HEK293 (cell line): ENCODE results near the gene GPI.
A peak's percentile ranks its signal among the peaks of the same experiment; 100 is the strongest.

ENCODE experiments used
- CTCF ChIA-PET: fragments of 350-600 bp; formaldehyde crosslinking; extraction: SDS; loops from one replicate; lab custom pipeline; 2021; ENCODE audit warnings: antibody characterized with exemption; lab: Yijun Ruan, JAX
- POLR2A ChIA-PET: fragments of 300-600 bp; formaldehyde crosslinking; extraction: SDS; loops from one replicate; lab custom pipeline; 2020; ENCODE audit warnings: antibody characterized with exemption, inconsistent platforms; lab: Yijun Ruan, JAX
- H3K27ac ChIP-seq: fragments of 200-500 bp; sonication (Bioruptor generic); 2 replicates; pipeline ENCODE4 v1.5.1; 2014; ENCODE audit warnings: low read depth, low read length, control low read depth, inconsistent platforms; ENCODE audit errors: extremely low read depth
- H3K36me3 ChIP-seq, 2 experiments: fragments of 200-500 bp in 1 of 2; sonication (Bioruptor generic) in 1 of 2; 1 replicate in 1 of 2; 2 replicates in 1 of 2; pipeline ENCODE4 v1.5.1; 2014 to 2017; ENCODE audit warnings: inconsistent platforms in 2 of 2, low read length in 2 of 2; ENCODE audit not compliant: control insufficient read depth in 2 of 2, insufficient read depth in 1 of 2
- H3K4me1 ChIP-seq: fragments of 200-500 bp; sonication (Bioruptor generic); 2 replicates; pipeline ENCODE4 v1.5.1; 2014; ENCODE audit warnings: mild to moderate bottlenecking, low read length, inconsistent platforms; ENCODE audit not compliant: control insufficient read depth, insufficient read depth
- H3K4me3 ChIP-seq: 2 replicates; pipeline ENCODE4 v1.5.1; 2011; ENCODE audit warnings: low read depth, mild to moderate bottlenecking, control low read depth, low read length, moderate library complexity
- H3K9me3 ChIP-seq: fragments of 200-500 bp; sonication (Bioruptor generic); 2 replicates; pipeline ENCODE4 v1.5.1; 2014; ENCODE audit warnings: low read depth, low read length, inconsistent platforms; ENCODE audit not compliant: control insufficient read depth, insufficient read depth
- IKZF3 ChIP-seq: fragments of 450-650 bp; IDR thresholded peaks from 2 replicates; pipeline ENCODE4 v1.5.0; 2018; ENCODE audit warnings: missing biosample characterization, mild to moderate bottlenecking, missing genetic modification characterization, moderate library complexity
- PRDM2 ChIP-seq: fragments of 450-650 bp; formaldehyde crosslinking; IDR thresholded peaks from 2 replicates; pipeline ENCODE4 v1.5.1; 2016; ENCODE audit warnings: missing biosample characterization, missing genetic modification characterization, borderline replicate concordance
- PRDM6 ChIP-seq: fragments of 450-650 bp; formaldehyde crosslinking; IDR thresholded peaks from 2 replicates; pipeline ENCODE4 v1.5.1; 2017; ENCODE audit warnings: missing biosample characterization, missing genetic modification characterization
- ZBTB1 ChIP-seq: fragments of 450-650 bp; formaldehyde crosslinking; IDR thresholded peaks from 2 replicates; pipeline ENCODE4 v1.5.1; 2016; ENCODE audit warnings: missing biosample characterization, missing genetic modification characterization
- ZFP69B ChIP-seq: fragments of 450-650 bp; formaldehyde crosslinking; IDR thresholded peaks from 2 replicates; pipeline ENCODE4 v1.5.1; 2016; ENCODE audit warnings: missing biosample characterization, missing genetic modification characterization
- ZNF24 ChIP-seq: fragments of 450-650 bp; formaldehyde crosslinking; IDR thresholded peaks from 2 replicates; pipeline ENCODE4 v1.5.1; 2016; ENCODE audit warnings: missing biosample characterization, missing genetic modification characterization
- ZNF266 ChIP-seq: fragments of 450-650 bp; formaldehyde crosslinking; IDR thresholded peaks from 2 replicates; pipeline ENCODE4 v1.5.1; 2016; ENCODE audit warnings: missing biosample characterization, missing genetic modification characterization, low read depth
- ZNF274 ChIP-seq, 2 experiments: fragments of 200-500 bp in 1 of 2; fragments of 450-650 bp in 1 of 2; sonication (Bioruptor generic) in 1 of 2; formaldehyde crosslinking in 1 of 2; IDR thresholded peaks; 2 replicates each; pipeline versions ENCODE4 v1.5.1 to v1.6.1; 2014 to 2016; ENCODE audit warnings: borderline replicate concordance in 1 of 2, inconsistent platforms in 1 of 2, low read length in 1 of 2, missing biosample characterization in 1 of 2, missing genetic modification characterization in 1 of 2
- ZNF501 ChIP-seq: fragments of 450-650 bp; formaldehyde crosslinking; IDR thresholded peaks from 2 replicates; pipeline ENCODE4 v1.5.1; 2016; ENCODE audit warnings: missing biosample characterization, missing genetic modification characterization
- ZNF513 ChIP-seq: fragments of 450-650 bp; IDR thresholded peaks from 2 replicates; pipeline ENCODE4 v1.5.1; 2018; ENCODE audit warnings: missing biosample characterization, missing genetic modification characterization
- ZNF664 ChIP-seq: fragments of 450-650 bp; formaldehyde crosslinking; IDR thresholded peaks from 2 replicates; pipeline ENCODE4 v1.5.1; 2016; ENCODE audit warnings: missing biosample characterization, missing genetic modification characterization
- TF ChIP-seq, protein P1 (sequence below): fragments of 450-650 bp; formaldehyde crosslinking; IDR thresholded peaks from 2 replicates; pipeline ENCODE4 v1.5.1; 2017; ENCODE audit warnings: missing biosample characterization, mild to moderate bottlenecking, missing genetic modification characterization, moderate library complexity
- TF ChIP-seq, protein P2 (sequence below): fragments of 450-650 bp; formaldehyde crosslinking; IDR thresholded peaks from 2 replicates; pipeline ENCODE4 v1.5.1; 2017; ENCODE audit warnings: missing biosample characterization, missing genetic modification characterization

Gene GPI

GRCh38 chr19:34431681-34432402, 66.8 kb downstream of the GPI start:
- H3K4me3 ChIP-seq: no peak overlapping the region
- TF ChIP-seq ZNF24 (tag by site-specific recombination): 0 out of 2 replicates have a peak, but pooled peaks have one; percentile 4
- TF ChIP-seq ZBTB1: 0 out of 2 replicates have a peak, but pooled peaks have one; percentile 30
- TF ChIP-seq ZFP69B (tag by site-specific recombination): no peak
- peak; percentile 46; the same call in 1 of the 2 replicates for TF ChIP-seq PRDM6 (tag by site-specific recombination)
- TF ChIP-seq ZNF664 (tag by site-specific recombination): 0 out of 2 replicates have a peak, but pooled peaks have one; percentile 4
- no peak for TF ChIP-seq ZNF266
- TF ChIP-seq ZNF513: 0 out of 2 replicates have a peak, but pooled peaks have one; percentile 24
- TF ChIP-seq, protein P1, sequence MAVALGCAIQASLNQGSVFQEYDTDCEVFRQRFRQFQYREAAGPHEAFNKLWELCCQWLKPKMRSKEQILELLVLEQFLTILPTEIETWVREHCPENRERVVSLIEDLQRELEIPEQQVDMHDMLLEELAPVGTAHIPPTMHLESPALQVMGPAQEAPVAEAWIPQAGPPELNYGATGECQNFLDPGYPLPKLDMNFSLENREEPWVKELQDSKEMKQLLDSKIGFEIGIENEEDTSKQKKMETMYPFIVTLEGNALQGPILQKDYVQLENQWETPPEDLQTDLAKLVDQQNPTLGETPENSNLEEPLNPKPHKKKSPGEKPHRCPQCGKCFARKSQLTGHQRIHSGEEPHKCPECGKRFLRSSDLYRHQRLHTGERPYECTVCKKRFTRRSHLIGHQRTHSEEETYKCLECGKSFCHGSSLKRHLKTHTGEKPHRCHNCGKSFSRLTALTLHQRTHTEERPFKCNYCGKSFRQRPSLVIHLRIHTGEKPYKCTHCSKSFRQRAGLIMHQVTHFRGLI (tag by site-specific recombination): 0 out of 2 replicates have a peak, but pooled peaks have one; percentile 13
- peaks cover 63 to 76% of the 10 kb centered on the region in 2 experiments for H3K36me3 ChIP-seq
- CTCF ChIA-PET: interaction anchor here (0.6 to 3.7 kb wide), 12 partner anchors 11 to 121 kb away, joined by 3 to 69 read pairs (median 4); no protein-coding TSS in a partner anchor
- POLR2A ChIA-PET: no interaction called here
- peaks cover 2% of the 10 kb centered on the region; the same call in 1 of the 2 replicates for H3K9me3 ChIP-seq
- H3K27ac ChIP-seq: no peak overlapping the region
- peaks cover 39% of the 10 kb centered on the region for H3K4me1 ChIP-seq

DNA sequence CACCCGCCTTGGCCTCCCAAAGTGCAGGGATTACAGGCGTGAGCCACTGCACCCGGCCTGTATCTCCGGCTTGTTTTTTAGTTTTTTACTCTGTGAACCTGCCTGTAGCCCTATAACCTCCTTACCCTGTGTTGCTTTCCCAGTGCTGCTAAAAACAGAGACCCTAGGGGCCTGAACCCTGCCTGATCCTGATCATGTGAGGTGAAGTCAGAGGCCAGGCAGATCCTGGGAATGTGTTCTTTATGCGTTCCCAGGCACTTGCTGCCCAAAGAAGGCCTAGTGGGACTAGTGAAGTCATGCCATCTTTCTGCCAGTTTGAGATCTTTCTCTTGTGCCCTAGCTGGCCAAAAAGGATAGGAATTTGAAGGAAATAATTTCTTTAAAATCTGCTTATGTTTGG, 67.8 kb downstream of the GPI start:
- H3K9me3 ChIP-seq: peaks cover 2% of the 10 kb centered on the region; the same call in 1 of the 2 replicates
- no peak overlapping the region for H3K4me3 ChIP-seq
- H3K4me1 ChIP-seq: peaks cover 36% of the 10 kb centered on the region
- peak overlapping the region; percentile 17; the same call in 1 of the 2 replicates for H3K27ac ChIP-seq
- POLR2A ChIA-PET: no interaction called here
- H3K36me3 ChIP-seq: peaks cover 72 to 78% of the 10 kb centered on the region in 2 experiments
- TF ChIP-seq, protein P2, sequence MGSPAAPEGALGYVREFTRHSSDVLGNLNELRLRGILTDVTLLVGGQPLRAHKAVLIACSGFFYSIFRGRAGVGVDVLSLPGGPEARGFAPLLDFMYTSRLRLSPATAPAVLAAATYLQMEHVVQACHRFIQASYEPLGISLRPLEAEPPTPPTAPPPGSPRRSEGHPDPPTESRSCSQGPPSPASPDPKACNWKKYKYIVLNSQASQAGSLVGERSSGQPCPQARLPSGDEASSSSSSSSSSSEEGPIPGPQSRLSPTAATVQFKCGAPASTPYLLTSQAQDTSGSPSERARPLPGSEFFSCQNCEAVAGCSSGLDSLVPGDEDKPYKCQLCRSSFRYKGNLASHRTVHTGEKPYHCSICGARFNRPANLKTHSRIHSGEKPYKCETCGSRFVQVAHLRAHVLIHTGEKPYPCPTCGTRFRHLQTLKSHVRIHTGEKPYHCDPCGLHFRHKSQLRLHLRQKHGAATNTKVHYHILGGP (tag by site-specific recombination): no peak
- TF ChIP-seq ZNF274 (IDR thresholded peaks at IDR 0.05; ENCODE audit: low read length) (no peak), ZNF274 (tag by site-specific recombination; IDR thresholded peaks at IDR 0.05; ENCODE audit: borderline replicate concordance) (no peak), PRDM2 (tag by site-specific recombination) (0 out of 2 replicates have a peak, but pooled peaks have one; percentile 1), ZNF501 (0 out of 2 replicates have a peak, but pooled peaks have one; percentile 5), IKZF3 (tag by site-specific recombination) (0 out of 2 replicates have a peak, but pooled peaks have one; percentile 15)
- CTCF ChIA-PET: interaction anchor here (0.6 to 3.7 kb wide), 3 partner anchors 11 to 63 kb away, joined by 3 to 69 read pairs (median 5); no protein-coding TSS in a partner anchor
